GM18867 (cell line): ENCODE data around the gene ACSF3.
A peak's percentile ranks its signal among the peaks of the same experiment; 100 is the strongest.

Experiments used
- ATAC-seq: cut with Tn5 transposase; IDR thresholded peaks from one replicate; pipeline ENCODE4 v1.9.1; 2021; ENCODE audit warnings: mild to moderate bottlenecking, moderate library complexity; ENCODE audit not compliant: unreplicated experiment

Gene ACSF3

GRCh38 chr16:89108416-89108815 is 14.8 kb downstream of the ACSF3 start:
- ATAC-seq = no peak

GRCh38 chr16:89110641-89111040 is 17.0 kb downstream of the ACSF3 start:
- ATAC-seq = no peak

GRCh38 chr16:89111263-89111662 is 17.6 kb downstream of the ACSF3 start:
- no peak for ATAC-seq

- no peak for ATAC-seq
Observed at GRCh38 chr16:89112377-89113151, 18.9 kb downstream of the ACSF3 start.

GRCh38 chr16:89113152-89113547 is 19.5 kb downstream of the ACSF3 start:
- no peak for ATAC-seq

- no peak for ATAC-seq
Observed at GRCh38 chr16:89113661-89114060, 20.0 kb downstream of the ACSF3 start.

GRCh38 chr16:89114159-89114981 is 20.7 kb downstream of the ACSF3 start:
- no peak for ATAC-seq

- ATAC-seq = peak; percentile 66
Observed at GRCh38 chr16:89115216-89115861, 21.7 kb downstream of the ACSF3 start.

GRCh38 chr16:89116341-89117226 is 22.9 kb downstream of the ACSF3 start:
- ATAC-seq = no peak

- no peak for ATAC-seq
Observed at GRCh38 chr16:89117227-89117974, 23.7 kb downstream of the ACSF3 start.

GRCh38 chr16:89117975-89118289 is 24.3 kb downstream of the ACSF3 start:
- ATAC-seq = no peak

- no peak for ATAC-seq
Observed at GRCh38 chr16:89118361-89119165, 24.9 kb downstream of the ACSF3 start.

- ATAC-seq = no peak
Observed at GRCh38 chr16:89119166-89119621, 25.5 kb downstream of the ACSF3 start.

- no peak for ATAC-seq
Observed at GRCh38 chr16:89119661-89120141, 26.0 kb downstream of the ACSF3 start.

- ATAC-seq = no peak
Observed at GRCh38 chr16:89120281-89120680, 26.6 kb downstream of the ACSF3 start.

- ATAC-seq = no peak
Observed at GRCh38 chr16:89120921-89121351, 27.3 kb downstream of the ACSF3 start.

- no peak for ATAC-seq
Observed at GRCh38 chr16:89121691-89122321, 28.2 kb downstream of the ACSF3 start.

GRCh38 chr16:89122322-89122851 is 28.7 kb downstream of the ACSF3 start:
- ATAC-seq = no peak
